HL-60 (cell line): ENCODE data around the gene IL1B.

Experiments used
- DNase-seq, 2 experiments: peaks; one replicate each; pipeline ENCODE4 v3.0.0-alpha.2; 2010 to 2020; ENCODE audit warnings: low read depth in 1 of 2, low spot score in 1 of 2
- H3K27ac ChIP-seq: fragments of 250-450 bp; sonication (Bioruptor Pico); replicated peaks from 2 replicates; pipeline ENCODE4 v1.5.1; 2020; ENCODE audit warnings: mild to moderate bottlenecking, moderate library complexity
- H3K27me3 ChIP-seq: fragments of 250-450 bp; sonication (Bioruptor Pico); 2 replicates; pipeline ENCODE4 v1.5.1; 2021; ENCODE audit warnings: mild to moderate bottlenecking, moderate library complexity; ENCODE audit not compliant: insufficient read depth, poor library complexity, severe bottlenecking
- H3K4me3 ChIP-seq: replicated peaks from 2 replicates; pipeline ENCODE4 v1.5.1; 2011; ENCODE audit warnings: mild to moderate bottlenecking, control low read depth, low read length; ENCODE audit not compliant: insufficient read depth
- GABPA ChIP-seq: IDR thresholded peaks from 2 replicates; pipeline ENCODE4 v1.6.1; 2012; ENCODE audit warnings: low read depth
- POLR2AphosphoS5 ChIP-seq: IDR thresholded peaks from 2 replicates; pipeline ENCODE4 v1.6.1; 2012; ENCODE audit warnings: low read depth
- SPI1 ChIP-seq: IDR thresholded peaks from 2 replicates; pipeline ENCODE4 v1.6.1; 2012; ENCODE audit warnings: low read depth, mild to moderate bottlenecking, borderline replicate concordance
- TF ChIP-seq, protein P1 (sequence below): IDR thresholded peaks from 2 replicates; pipeline ENCODE4 v1.6.1; 2012; ENCODE audit warnings: low read depth; ENCODE audit not compliant: insufficient replicate concordance
- TF ChIP-seq, protein P2 (sequence below): IDR thresholded peaks from one replicate; pipeline ENCODE4 v1.5.1; 2011; ENCODE audit warnings: low read length, control low read depth, inconsistent platforms; ENCODE audit not compliant: insufficient read depth

Gene IL1B

GRCh38 chr2:112828251-112828691 lies 8.3 kb downstream of the IL1B start:
- Histone ChIP-seq H3K27ac (no peak overlapping the region), H3K27me3 (no peaks in the 10 kb centered on the region), H3K4me3 (no peak overlapping the region)
- TF ChIP-seq, protein P1, sequence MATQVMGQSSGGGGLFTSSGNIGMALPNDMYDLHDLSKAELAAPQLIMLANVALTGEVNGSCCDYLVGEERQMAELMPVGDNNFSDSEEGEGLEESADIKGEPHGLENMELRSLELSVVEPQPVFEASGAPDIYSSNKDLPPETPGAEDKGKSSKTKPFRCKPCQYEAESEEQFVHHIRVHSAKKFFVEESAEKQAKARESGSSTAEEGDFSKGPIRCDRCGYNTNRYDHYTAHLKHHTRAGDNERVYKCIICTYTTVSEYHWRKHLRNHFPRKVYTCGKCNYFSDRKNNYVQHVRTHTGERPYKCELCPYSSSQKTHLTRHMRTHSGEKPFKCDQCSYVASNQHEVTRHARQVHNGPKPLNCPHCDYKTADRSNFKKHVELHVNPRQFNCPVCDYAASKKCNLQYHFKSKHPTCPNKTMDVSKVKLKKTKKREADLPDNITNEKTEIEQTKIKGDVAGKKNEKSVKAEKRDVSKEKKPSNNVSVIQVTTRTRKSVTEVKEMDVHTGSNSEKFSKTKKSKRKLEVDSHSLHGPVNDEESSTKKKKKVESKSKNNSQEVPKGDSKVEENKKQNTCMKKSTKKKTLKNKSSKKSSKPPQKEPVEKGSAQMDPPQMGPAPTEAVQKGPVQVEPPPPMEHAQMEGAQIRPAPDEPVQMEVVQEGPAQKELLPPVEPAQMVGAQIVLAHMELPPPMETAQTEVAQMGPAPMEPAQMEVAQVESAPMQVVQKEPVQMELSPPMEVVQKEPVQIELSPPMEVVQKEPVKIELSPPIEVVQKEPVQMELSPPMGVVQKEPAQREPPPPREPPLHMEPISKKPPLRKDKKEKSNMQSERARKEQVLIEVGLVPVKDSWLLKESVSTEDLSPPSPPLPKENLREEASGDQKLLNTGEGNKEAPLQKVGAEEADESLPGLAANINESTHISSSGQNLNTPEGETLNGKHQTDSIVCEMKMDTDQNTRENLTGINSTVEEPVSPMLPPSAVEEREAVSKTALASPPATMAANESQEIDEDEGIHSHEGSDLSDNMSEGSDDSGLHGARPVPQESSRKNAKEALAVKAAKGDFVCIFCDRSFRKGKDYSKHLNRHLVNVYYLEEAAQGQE = no peak
- TF ChIP-seq GABPA (no peak), POLR2AphosphoS5 (no peak)
- TF ChIP-seq, protein P2, sequence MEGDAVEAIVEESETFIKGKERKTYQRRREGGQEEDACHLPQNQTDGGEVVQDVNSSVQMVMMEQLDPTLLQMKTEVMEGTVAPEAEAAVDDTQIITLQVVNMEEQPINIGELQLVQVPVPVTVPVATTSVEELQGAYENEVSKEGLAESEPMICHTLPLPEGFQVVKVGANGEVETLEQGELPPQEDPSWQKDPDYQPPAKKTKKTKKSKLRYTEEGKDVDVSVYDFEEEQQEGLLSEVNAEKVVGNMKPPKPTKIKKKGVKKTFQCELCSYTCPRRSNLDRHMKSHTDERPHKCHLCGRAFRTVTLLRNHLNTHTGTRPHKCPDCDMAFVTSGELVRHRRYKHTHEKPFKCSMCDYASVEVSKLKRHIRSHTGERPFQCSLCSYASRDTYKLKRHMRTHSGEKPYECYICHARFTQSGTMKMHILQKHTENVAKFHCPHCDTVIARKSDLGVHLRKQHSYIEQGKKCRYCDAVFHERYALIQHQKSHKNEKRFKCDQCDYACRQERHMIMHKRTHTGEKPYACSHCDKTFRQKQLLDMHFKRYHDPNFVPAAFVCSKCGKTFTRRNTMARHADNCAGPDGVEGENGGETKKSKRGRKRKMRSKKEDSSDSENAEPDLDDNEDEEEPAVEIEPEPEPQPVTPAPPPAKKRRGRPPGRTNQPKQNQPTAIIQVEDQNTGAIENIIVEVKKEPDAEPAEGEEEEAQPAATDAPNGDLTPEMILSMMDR = no peak
- no peak for DNase-seq

DNA sequence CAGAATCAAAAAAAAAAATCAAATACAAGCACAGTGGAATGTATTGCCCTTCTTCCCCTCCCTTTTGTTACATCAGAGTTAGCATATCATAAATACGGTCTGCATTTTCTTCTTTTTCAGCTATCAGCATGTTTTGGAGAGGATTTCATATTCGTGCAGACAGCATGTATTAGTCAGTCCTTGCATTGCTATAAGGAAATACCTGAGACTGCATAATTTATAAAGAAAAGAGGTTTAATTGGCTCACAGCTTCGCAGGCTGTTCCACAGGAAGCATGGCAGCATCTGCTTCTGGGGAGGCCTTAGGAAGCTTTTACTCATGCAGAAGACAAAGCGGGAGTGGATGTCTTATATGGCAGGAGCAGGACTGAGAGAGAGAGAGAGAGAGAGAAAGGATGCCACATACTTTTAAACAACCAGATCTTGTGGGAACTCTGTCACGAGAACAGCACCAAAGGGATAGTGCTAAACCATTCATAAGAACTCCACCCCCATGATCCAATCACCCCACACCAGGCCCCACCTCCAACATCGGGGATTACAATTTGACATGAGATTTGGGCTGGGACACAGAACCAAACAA lies 8.9 kb downstream of the IL1B start:
- TF ChIP-seq, protein P1 = no peak
- TF ChIP-seq SPI1 = no peak
- TF ChIP-seq, protein P2 = no peak
- TF ChIP-seq GABPA = no peak
- no peak for TF ChIP-seq POLR2AphosphoS5
- H3K27ac ChIP-seq = no peak overlapping the region
- DNase-seq = no peak
- H3K27me3 ChIP-seq = no peaks in the 10 kb centered on the region
- no peak overlapping the region for H3K4me3 ChIP-seq

DNA sequence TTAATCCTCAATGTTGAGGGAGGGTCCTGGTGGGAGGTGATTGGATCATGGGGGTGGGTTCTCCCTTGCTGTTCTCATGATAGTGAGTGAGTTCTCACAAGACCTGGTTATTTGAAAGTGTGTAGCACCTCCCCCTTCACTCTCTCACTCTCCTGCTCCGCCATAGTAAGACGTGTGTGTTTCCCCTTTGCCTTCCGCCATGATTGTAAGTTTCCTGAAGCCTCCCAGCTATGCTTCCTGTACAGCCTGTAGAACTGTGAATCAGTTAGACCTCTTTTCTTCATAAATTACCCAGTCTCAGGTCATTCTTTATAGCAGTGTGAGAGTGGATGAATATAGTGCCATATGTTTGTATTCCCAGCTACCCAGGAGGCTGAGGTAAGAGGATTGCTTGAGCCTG lies 9.6 kb downstream of the IL1B start:
- Histone ChIP-seq H3K27ac (no peak overlapping the region), H3K4me3 (no peak overlapping the region), H3K27me3 (no peaks in the 10 kb centered on the region)
- TF ChIP-seq GABPA (no peak), SPI1 (no peak), POLR2AphosphoS5 (no peak)
- TF ChIP-seq, protein P1 = no peak
- TF ChIP-seq, protein P2 = no peak
- DNase-seq = no peak
